Activated CD8-positive, alpha-beta T cell treated with anti-CD3 and anti-CD28 coated beads, Interleukin-2, amount 10 ng/mL, durations not matched to agents 7 days and 5 days (primary cell): Measurements from ENCODE around the gene KPNA2. TPM values are rescaled to one million over a fixed set of nuclear protein-coding genes. Genes with fewer than 3 reads are reported as not detected.
"Not testable (repeated sequence)": the region's sequence is repeated elsewhere in the genome, so short reads cannot be mapped to it uniquely, and the experiment has no call there.

Experiments
- ATAC-seq: fragments of 150-1000 bp; cut with Tn5 transposase; one replicate; pipeline ENCODE4 v1.10.0; 2021; ENCODE audit warnings: moderate library complexity
- CTCF ChIA-PET: fragments of 350-600 bp; sonication (Branson Sonifier 250); formaldehyde crosslinking; loops from one replicate; lab custom pipeline; 2021; ENCODE audit warnings: antibody characterized with exemption; lab: Charles Lee
- POLR2A ChIA-PET: fragments of 350-600 bp; sonication (Branson Sonifier 250); formaldehyde crosslinking; loops from one replicate; lab custom pipeline; 2021; ENCODE audit warnings: antibody characterized with exemption; lab: Charles Lee
- DNase-seq: peaks from one replicate; pipeline ENCODE4 v3.0.0-alpha.2; 2020
- H3K27ac Mint-ChIP-seq: one replicate; pipeline ENCODE4 v1.8.0; 2021; ENCODE audit warnings: mild to moderate bottlenecking, mixed read lengths
- H3K27me3 Mint-ChIP-seq: one replicate; pipeline ENCODE4 v1.8.0; 2021; ENCODE audit warnings: low read depth, mixed read lengths
- H3K36me3 Mint-ChIP-seq: one replicate; pipeline ENCODE4 v1.8.0; 2021; ENCODE audit warnings: low read depth, mixed read lengths
- H3K4me1 Mint-ChIP-seq: one replicate; pipeline ENCODE4 v1.8.0; 2021; ENCODE audit warnings: low read depth, mixed read lengths
- H3K4me3 Mint-ChIP-seq: one replicate; pipeline ENCODE4 v1.8.0; 2021; ENCODE audit warnings: mild to moderate bottlenecking, mixed read lengths
- H3K9me3 Mint-ChIP-seq: one replicate; pipeline ENCODE4 v1.8.0; 2022; ENCODE audit warnings: mixed read lengths; ENCODE audit not compliant: insufficient read depth
- total RNA-seq, 2 experiments: library from RNA; stranded (reverse); gene quantifications; one replicate each; pipeline ENCODE4 v1.2.3, GENCODE V29; 2021

Gene KPNA2
- total RNA-seq: 100 to 1,000 TPM; 288 to 292 TPM

GRCh38 chr17:68035523-68036303 lies at the start of gene KPNA2:
Gene KPNA2, plus strand, starts transcription at chr17:68035735. Its CDS starts 1,398 bp downstream, at chr17:68037133.
- H3K36me3 Mint-ChIP-seq: peaks cover 41% of the 10 kb centered on the region
- POLR2A ChIA-PET: interaction anchor here (0.6 to 2.0 kb wide), 13 partner anchors 9 to 452 kb away, joined by 3 to 20 read pairs (median 3); partner anchors contain the start of gene WIPI1
- peaks cover 23% of the 10 kb centered on the region for H3K4me1 Mint-ChIP-seq
- no peaks in the 10 kb centered on the region for H3K27me3 Mint-ChIP-seq
- H3K27ac Mint-ChIP-seq: peak within 1 kb of the TSS; percentile 98
- DNase-seq (peak; percentile 96), ATAC-seq (peak; percentile 94)
- CTCF ChIA-PET: interaction anchor here (0.8 to 2.5 kb wide), 7 partner anchors 13 to 378 kb away, joined by 3 to 6 read pairs (median 3); no protein-coding TSS in a partner anchor
- peak within 1 kb of the TSS; percentile 99 for H3K4me3 Mint-ChIP-seq
- H3K9me3 Mint-ChIP-seq: no peaks in the 10 kb centered on the region

GRCh38 chr17:67990909-67991308 lies 44.6 kb upstream of the KPNA2 start:
- H3K27me3 Mint-ChIP-seq: peaks cover 10% of the 10 kb centered on the region
- H3K36me3 Mint-ChIP-seq: peaks cover 5% of the 10 kb centered on the region
- ChIA-PET CTCF (interaction anchor here (1.0 to 1.7 kb wide), 3 partner anchors 21 to 31 kb away, joined by 3 to 5 read pairs (median 3); no protein-coding TSS in a partner anchor), POLR2A (no interaction called here)
- H3K9me3 Mint-ChIP-seq: no peaks in the 10 kb centered on the region
- no peak overlapping the region for H3K4me3 Mint-ChIP-seq
- no peak overlapping the region for H3K27ac Mint-ChIP-seq
- H3K4me1 Mint-ChIP-seq: peaks cover 23% of the 10 kb centered on the region
- ATAC-seq (no peak), DNase-seq (no peak)

- ChIA-PET POLR2A (interaction anchor here (1.3 kb wide), 1 partner anchor 43 kb away, joined by 3 read pairs; the partner anchor contains the start of gene KPNA2), CTCF (interaction anchor here (1.7 kb wide), 1 partner anchor 19 kb away, joined by 5 read pairs; no protein-coding TSS in a partner anchor)
- DNase-seq (no peak), ATAC-seq (no peak)
- Mint-ChIP-seq H3K36me3 (peaks cover 5% of the 10 kb centered on the region), H3K27ac (peak overlapping the region; percentile 88), H3K9me3 (no peaks in the 10 kb centered on the region), H3K4me1 (peaks cover 31% of the 10 kb centered on the region), H3K27me3 (peaks cover 21% of the 10 kb centered on the region), H3K4me3 (peak overlapping the region; percentile 94)
Observed at GRCh38 chr17:67992548-67993152, 42.9 kb upstream of the KPNA2 start.

GRCh38 chr17:67993153-67993997 lies 42.2 kb upstream of the KPNA2 start:
- Mint-ChIP-seq H3K9me3 (no peaks in the 10 kb centered on the region), H3K27ac (peak overlapping the region; percentile 88), H3K27me3 (peaks cover 23% of the 10 kb centered on the region), H3K4me3 (peak overlapping the region; percentile 94), H3K36me3 (peaks cover 5% of the 10 kb centered on the region), H3K4me1 (peaks cover 31% of the 10 kb centered on the region)
- ATAC-seq (peak; percentile 70), DNase-seq (peak; percentile 69)
- ChIA-PET CTCF (interaction anchor here (1.4 kb wide), 2 partner anchors 34 to 44 kb away, joined by 3 read pairs; no protein-coding TSS in a partner anchor), POLR2A (interaction anchor here (1.3 to 2.1 kb wide), 2 partner anchors 27 to 42 kb away, joined by 3 to 6 read pairs; partner anchors contain the start of gene KPNA2)

- H3K27me3 Mint-ChIP-seq: peaks cover 26% of the 10 kb centered on the region
- DNase-seq (no peak), ATAC-seq (peak; percentile 4)
- H3K9me3 Mint-ChIP-seq: no peaks in the 10 kb centered on the region
- H3K36me3 Mint-ChIP-seq: peaks cover 5% of the 10 kb centered on the region
- peaks cover 31% of the 10 kb centered on the region for H3K4me1 Mint-ChIP-seq
- CTCF ChIA-PET: interaction anchor here (1.4 kb wide), 2 partner anchors 35 to 43 kb away, joined by 3 read pairs; no protein-coding TSS in a partner anchor
- POLR2A ChIA-PET: interaction anchor here (0.7 to 2.1 kb wide), 3 partner anchors 26 to 41 kb away, joined by 3 to 6 read pairs (median 3); partner anchors contain the start of gene KPNA2
- peak overlapping the region; percentile 75 for H3K4me3 Mint-ChIP-seq
- H3K27ac Mint-ChIP-seq: peak overlapping the region; percentile 86
Observed at GRCh38 chr17:67993998-67994361, 41.6 kb upstream of the KPNA2 start.

GRCh38 chr17:67994817-67995569 lies 40.5 kb upstream of the KPNA2 start:
- Mint-ChIP-seq H3K36me3 (peaks cover 5% of the 10 kb centered on the region), H3K4me1 (peaks cover 31% of the 10 kb centered on the region), H3K27ac (no peak overlapping the region), H3K4me3 (peak overlapping the region; percentile 75), H3K9me3 (no peaks in the 10 kb centered on the region), H3K27me3 (peaks cover 26% of the 10 kb centered on the region)
- DNase-seq (no peak), ATAC-seq (no peak)
- POLR2A ChIA-PET: interaction anchor here (0.7 to 2.1 kb wide), 3 partner anchors 25 to 554 kb away, joined by 3 to 6 read pairs (median 6); partner anchors contain the start of gene KPNA2
- CTCF ChIA-PET: interaction anchor here (0.8 to 2.1 kb wide), 6 partner anchors 9 to 42 kb away, joined by 3 to 8 read pairs (median 4); no protein-coding TSS in a partner anchor

GRCh38 chr17:67995570-67996263 lies 39.8 kb upstream of the KPNA2 start:
- H3K4me1 Mint-ChIP-seq: peaks cover 31% of the 10 kb centered on the region
- ChIA-PET POLR2A (interaction anchor here (0.8 kb wide), 1 partner anchor 555 kb away, joined by 6 read pairs; no protein-coding TSS in a partner anchor), CTCF (interaction anchor here (1.0 to 2.1 kb wide), 5 partner anchors 10 to 470 kb away, joined by 3 to 8 read pairs (median 4); no protein-coding TSS in a partner anchor)

GRCh38 chr17:67996301-67997171 lies 39.0 kb upstream of the KPNA2 start, which contains the start of gene C17orf58:
Gene C17orf58, minus strand, starts transcription at chr17:67996469. Its CDS starts 271 bp downstream, at chr17:67996198.
- H3K27ac Mint-ChIP-seq, POLR2A ChIA-PET, ATAC-seq, DNase-seq, H3K36me3 Mint-ChIP-seq, H3K9me3 Mint-ChIP-seq: not testable (repeated sequence)
- CTCF ChIA-PET: interaction anchor here (1.1 to 2.1 kb wide), 4 partner anchors 10 to 469 kb away, joined by 3 to 8 read pairs (median 6); no protein-coding TSS in a partner anchor
- Mint-ChIP-seq H3K27me3 (peaks cover 26% of the 10 kb centered on the region), H3K4me1 (peaks cover 31% of the 10 kb centered on the region), H3K4me3 (peak within 1 kb of the TSS; percentile 75)

More at GRCh38 chr17:67995570-67996263, 39.8 kb upstream of the KPNA2 start:
- peak overlapping the region; percentile 75 for H3K4me3 Mint-ChIP-seq
- H3K27me3 Mint-ChIP-seq: peaks cover 26% of the 10 kb centered on the region
- DNase-seq (peak; percentile 37), ATAC-seq (peak; percentile 16)
- H3K36me3 Mint-ChIP-seq: peaks cover 5% of the 10 kb centered on the region
- no peak overlapping the region for H3K27ac Mint-ChIP-seq
- no peaks in the 10 kb centered on the region for H3K9me3 Mint-ChIP-seq

GRCh38 chr17:67998466-67998865 lies 37.1 kb upstream of the KPNA2 start:
- H3K4me1 Mint-ChIP-seq: peaks cover 25% of the 10 kb centered on the region
- H3K36me3 Mint-ChIP-seq: peaks cover 2% of the 10 kb centered on the region
- H3K4me3 Mint-ChIP-seq: no peak overlapping the region
- H3K9me3 Mint-ChIP-seq: no peaks in the 10 kb centered on the region
- POLR2A ChIA-PET: no interaction called here
- CTCF ChIA-PET: interaction anchor here (0.9 kb wide), 1 partner anchor 12 kb away, joined by 3 read pairs; no protein-coding TSS in a partner anchor
- no peak for ATAC-seq
- H3K27me3 Mint-ChIP-seq: peaks cover 26% of the 10 kb centered on the region
- DNase-seq: no peak
- H3K27ac Mint-ChIP-seq: no peak overlapping the region
